Fibroblast of villous mesenchyme (primary cell): ENCODE results near the gene CHDH. TPM values are rescaled to one million over a fixed set of nuclear protein-coding genes. Genes with fewer than 3 reads are reported as not detected.

ENCODE experiments used
- DNase-seq: peaks from one replicate; pipeline ENCODE4 v3.0.0-alpha.2; 2010; ENCODE audit warnings: low read depth
- H3K4me3 ChIP-seq: 2 replicates; pipeline ENCODE4 v1.5.1; 2011; ENCODE audit warnings: low read depth, mild to moderate bottlenecking, low read length
- total RNA-seq: library from RNA; depleted of rRNA; stranded (reverse); fragments of >200 nt; gene quantifications from 2 replicates; pipeline ENCODE4 v1.2.3, GENCODE V29; 2012
- TF ChIP-seq, protein P1 (sequence below): IDR thresholded peaks from 2 replicates; pipeline ENCODE4 v1.5.1; 2012; ENCODE audit warnings: low read depth, mild to moderate bottlenecking, low read length; ENCODE audit not compliant: insufficient read depth

The CHDH gene
- total RNA-seq, 1 donor = under 0.01 TPM

DNA sequence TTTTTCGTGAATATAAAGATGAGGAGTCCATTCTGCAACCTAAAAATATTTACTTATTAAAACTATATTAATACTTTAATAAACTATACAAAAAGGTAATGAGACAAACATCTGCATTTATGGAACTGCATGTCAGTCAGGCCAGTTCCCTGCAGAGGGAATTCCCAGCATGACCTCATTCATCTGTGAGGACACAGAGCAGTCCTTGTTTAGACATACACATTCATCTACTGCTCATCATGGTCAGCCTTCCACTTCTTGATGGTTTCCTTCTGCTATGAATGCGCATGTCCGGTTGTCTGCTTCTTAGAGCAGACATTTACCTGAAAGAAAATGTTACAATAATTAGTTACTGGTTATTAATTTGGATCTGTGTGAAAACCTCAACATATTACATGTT, 39.0 kb upstream of the CHDH start:
- TF ChIP-seq, protein P1, sequence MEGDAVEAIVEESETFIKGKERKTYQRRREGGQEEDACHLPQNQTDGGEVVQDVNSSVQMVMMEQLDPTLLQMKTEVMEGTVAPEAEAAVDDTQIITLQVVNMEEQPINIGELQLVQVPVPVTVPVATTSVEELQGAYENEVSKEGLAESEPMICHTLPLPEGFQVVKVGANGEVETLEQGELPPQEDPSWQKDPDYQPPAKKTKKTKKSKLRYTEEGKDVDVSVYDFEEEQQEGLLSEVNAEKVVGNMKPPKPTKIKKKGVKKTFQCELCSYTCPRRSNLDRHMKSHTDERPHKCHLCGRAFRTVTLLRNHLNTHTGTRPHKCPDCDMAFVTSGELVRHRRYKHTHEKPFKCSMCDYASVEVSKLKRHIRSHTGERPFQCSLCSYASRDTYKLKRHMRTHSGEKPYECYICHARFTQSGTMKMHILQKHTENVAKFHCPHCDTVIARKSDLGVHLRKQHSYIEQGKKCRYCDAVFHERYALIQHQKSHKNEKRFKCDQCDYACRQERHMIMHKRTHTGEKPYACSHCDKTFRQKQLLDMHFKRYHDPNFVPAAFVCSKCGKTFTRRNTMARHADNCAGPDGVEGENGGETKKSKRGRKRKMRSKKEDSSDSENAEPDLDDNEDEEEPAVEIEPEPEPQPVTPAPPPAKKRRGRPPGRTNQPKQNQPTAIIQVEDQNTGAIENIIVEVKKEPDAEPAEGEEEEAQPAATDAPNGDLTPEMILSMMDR = no peak
- no peak for DNase-seq
- H3K4me3 ChIP-seq = no peak overlapping the region

GRCh38 chr3:53884623-53885022, 38.4 kb upstream of the CHDH start:
- no peak overlapping the region for H3K4me3 ChIP-seq
- no peak for DNase-seq
- TF ChIP-seq, protein P1 = no peak

GRCh38 chr3:53883008-53883407, 36.8 kb upstream of the CHDH start:
- no peak for DNase-seq
- H3K4me3 ChIP-seq = no peak overlapping the region
- TF ChIP-seq, protein P1 = no peak

DNA sequence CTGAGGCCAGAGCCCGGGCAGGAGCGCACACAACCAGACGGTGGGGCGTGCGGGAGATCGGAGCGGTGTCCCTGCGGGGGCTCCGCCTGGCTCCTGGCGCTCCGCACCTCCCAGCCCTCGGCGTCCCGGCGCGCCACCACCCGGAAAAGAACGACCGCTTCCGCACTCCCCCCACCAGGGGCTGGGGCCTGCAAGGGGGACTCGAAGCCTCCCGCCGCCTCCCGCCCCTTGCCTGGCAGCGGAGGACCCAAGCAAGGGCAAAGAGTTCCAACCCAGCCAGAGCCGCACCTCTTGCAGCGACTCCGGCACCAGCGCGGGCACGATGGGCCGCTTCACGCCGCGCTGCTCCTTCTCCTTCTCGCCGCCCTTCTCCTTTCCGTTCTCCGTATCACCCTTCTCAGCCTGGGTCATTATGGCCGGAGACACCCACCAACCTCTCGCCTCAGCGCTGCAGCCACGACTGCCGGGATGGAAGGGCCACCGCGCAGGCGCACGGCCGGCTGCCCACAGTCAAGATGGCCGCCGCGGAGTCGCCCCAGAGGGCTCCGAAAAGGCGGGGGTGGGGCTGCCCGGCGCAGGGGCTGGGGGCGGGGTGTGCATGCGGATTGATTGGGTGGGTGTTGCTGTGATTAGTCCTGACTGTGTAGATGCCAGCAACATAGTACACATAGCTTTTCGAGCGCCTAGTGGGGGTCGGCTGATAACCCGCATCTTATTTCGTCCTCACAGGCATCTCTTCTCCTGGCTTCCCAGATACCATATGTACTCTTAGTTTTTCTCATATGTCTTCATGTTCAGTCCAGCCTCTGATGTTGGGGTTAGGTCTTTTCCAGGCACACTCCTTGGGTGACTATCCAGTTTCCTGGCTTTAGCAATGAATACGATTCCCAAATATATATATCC, 35.7 kb upstream of the CHDH start, which contains the start of gene ACTR8:
Gene ACTR8 (minus strand): TSS at position 462 of the 903 bp plus-strand sequence. CDS start 51 bp downstream, at position 411.
- H3K4me3 ChIP-seq = peak within 1 kb of the TSS; percentile 89
- TF ChIP-seq, protein P1 = peak; percentile 37
- DNase-seq = peak; percentile 87

DNA sequence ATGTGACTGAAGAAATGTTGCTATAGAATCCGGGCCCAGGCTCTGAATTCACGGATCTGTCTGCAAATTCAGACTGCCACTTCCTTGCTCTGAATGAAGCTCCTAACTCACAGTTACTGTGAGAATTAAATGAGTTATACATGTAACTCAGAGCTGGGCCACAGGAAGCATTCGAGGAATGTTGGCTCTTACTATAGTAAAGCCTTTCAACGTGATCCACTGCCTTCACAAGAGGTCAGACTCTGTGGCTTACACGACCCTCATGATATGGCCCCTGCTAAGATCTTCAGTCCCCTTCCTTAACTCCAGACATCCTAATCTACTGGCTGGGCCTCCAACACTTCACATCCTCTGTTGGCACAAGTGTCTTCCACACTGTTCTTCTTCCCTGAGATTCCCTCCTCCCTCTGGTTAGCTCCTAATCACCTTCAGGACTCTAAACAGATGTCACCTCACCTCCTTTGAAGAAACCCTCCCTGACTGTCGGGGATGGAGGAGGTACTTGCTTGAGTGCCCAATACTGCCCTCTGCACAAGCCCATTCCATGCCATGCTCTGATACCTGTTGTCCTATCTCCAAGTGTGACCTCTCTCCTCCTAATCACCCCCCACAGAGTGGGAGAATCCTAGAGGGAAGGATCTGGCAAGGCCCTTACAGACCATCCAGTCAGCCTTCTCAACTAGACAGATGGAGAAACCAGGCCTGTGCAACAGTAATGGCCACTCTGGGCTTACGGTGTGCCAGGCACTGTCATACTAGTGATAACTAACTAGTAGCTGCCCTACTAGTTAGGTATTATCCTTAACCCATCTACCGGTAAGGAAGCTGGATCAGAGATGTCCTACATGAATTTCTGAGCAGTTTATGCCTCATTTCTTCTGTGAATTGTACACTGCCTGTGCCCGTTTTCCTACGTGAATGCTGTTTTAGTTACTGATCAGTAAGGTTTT, 34.5 kb upstream of the CHDH start:
- DNase-seq = peak; percentile 13
- TF ChIP-seq, protein P1 = no peak
- peak overlapping the region; percentile 89 for H3K4me3 ChIP-seq

GRCh38 chr3:53865732-53866499, 19.7 kb upstream of the CHDH start:
- no peak overlapping the region for H3K4me3 ChIP-seq
- TF ChIP-seq, protein P1 = no peak
- no peak for DNase-seq
